Measurements from ENCODE around the gene NCOA7. TPM values are rescaled to one million over a fixed set of nuclear protein-coding genes. Genes with fewer than 3 reads are reported as not detected.

Gene NCOA7
- total and polyA plus RNA-seq, 5 donors from 2014 or later = 12.6 to 41.9 (median 14.3) TPM

DNA sequence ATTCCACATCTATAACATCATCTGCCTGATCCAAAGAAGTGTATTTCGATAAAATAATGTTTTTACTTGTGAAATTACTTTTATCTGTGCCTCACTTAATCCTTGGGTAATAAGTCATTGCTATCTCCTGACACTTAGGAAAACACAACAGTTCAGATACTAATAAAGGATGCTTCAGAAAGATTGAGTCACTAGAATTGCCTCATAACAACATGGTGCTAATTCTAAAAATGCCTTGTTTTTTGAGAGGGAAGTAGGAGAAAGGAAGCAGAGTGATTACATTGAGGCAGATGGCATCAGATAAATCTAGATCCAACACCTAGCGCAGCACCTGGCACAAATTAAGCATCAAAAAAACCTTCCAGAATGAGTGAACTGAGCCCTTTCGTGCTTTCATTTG lies 69.0 kb downstream of the NCOA7 start:
- Mint-ChIP-seq H3K27ac (no peak overlapping the region), H3K27me3 (no peaks in the 10 kb centered on the region), H3K9me3 (peaks cover 0 to 2% (median 0%) of the 10 kb centered on the region in 7 donors), H3K36me3 (peaks cover 12% of the 10 kb centered on the region), H3K4me3 (no peak overlapping the region), H3K4me1 (peaks cover 0 to 20% (median 2%) of the 10 kb centered on the region in 4 donors)
- DNase-seq = no peak
- Histone ChIP-seq H3K4me1 (ENCODE audit: control insufficient read depth, insufficient read depth, low read length, poor library complexity, severe bottlenecking) (no peaks in the 10 kb centered on the region), H3K36me3 (ENCODE audit: control insufficient read depth, insufficient read depth, low read length) (peaks cover 13% of the 10 kb centered on the region), H3K4me3 (ENCODE audit: low read depth, low read length) (no peak overlapping the region), H3K9me3 (ENCODE audit: control insufficient read depth in 2 of 2, low read length in 2 of 2) (no peaks in the 10 kb centered on the region), H3K27ac (ENCODE audit: insufficient read depth, low read length, poor library complexity, severe bottlenecking) (no peak overlapping the region), H3K27me3 (ENCODE audit: control insufficient read depth, insufficient read depth, low read length) (no peaks in the 10 kb centered on the region)
- no peak for ATAC-seq (ENCODE audit: low read depth in 2 of 2)

DNA sequence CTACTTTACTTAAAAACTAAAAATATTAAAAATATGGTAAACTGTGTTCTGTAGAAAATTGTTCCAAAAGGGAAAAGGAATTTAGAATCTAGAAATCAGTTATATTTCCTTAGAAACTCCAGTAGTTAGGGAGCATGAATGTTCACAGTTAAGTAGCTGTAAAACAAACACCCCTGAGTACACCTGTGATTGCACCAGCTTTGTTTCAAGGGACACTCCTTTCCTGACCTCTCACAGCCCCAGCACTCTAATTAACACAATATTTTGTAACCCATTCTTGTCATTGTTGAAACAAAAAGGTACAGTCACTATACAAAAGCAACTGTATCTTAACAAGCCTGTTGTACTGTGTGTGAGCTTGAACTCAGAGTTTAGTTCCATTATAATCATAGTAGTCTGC lies 72.3 kb downstream of the NCOA7 start:
- Histone ChIP-seq H3K4me1 (ENCODE audit: control insufficient read depth, insufficient read depth, low read length, poor library complexity, severe bottlenecking) (no peaks in the 10 kb centered on the region), H3K36me3 (ENCODE audit: control insufficient read depth, insufficient read depth, low read length) (peaks cover 3% of the 10 kb centered on the region), H3K27me3 (ENCODE audit: control insufficient read depth, insufficient read depth, low read length) (no peaks in the 10 kb centered on the region), H3K4me3 (ENCODE audit: low read depth, low read length) (no peak overlapping the region), H3K27ac (ENCODE audit: insufficient read depth, low read length, poor library complexity, severe bottlenecking) (no peak overlapping the region), H3K9me3 (ENCODE audit: control insufficient read depth in 2 of 2, low read length in 2 of 2) (no peaks in the 10 kb centered on the region)
- Mint-ChIP-seq H3K27me3 (no peaks in the 10 kb centered on the region), H3K9me3 (peaks cover 0 to 2% (median 0%) of the 10 kb centered on the region in 7 donors), H3K27ac (no peak overlapping the region), H3K4me3 (no peak overlapping the region), H3K4me1 (peaks cover 0 to 16% (median 2%) of the 10 kb centered on the region in 4 donors), H3K36me3 (peaks cover 3% of the 10 kb centered on the region)
- ATAC-seq (ENCODE audit: low read depth in 2 of 2) = no peak
- no peak for DNase-seq

DNA sequence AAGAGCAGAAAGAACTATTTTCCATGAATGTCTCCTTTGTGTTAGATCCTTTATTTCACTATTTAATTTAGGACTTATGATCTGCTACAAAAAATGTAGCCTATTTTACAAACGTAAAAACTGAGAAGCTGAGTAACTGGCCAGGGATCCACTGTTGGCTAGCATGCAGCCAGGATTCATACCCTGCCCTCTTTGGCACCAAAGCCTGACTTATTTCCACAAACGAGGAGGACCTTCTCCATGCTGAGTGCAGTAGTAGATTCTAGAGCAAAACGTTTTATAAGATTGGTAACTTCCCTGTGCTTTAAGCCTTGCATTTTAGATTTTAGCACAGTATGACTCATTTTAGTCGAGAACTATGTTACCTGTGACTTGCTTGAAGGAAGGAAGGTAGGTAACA lies 74.3 kb downstream of the NCOA7 start:
- Mint-ChIP-seq H3K36me3 (peaks cover 7% of the 10 kb centered on the region), H3K4me1 (peaks cover 0 to 15% (median 4%) of the 10 kb centered on the region in 4 donors)

GRCh38 chr6:125866433-125866832 lies 75.7 kb downstream of the NCOA7 start:
- Mint-ChIP-seq H3K36me3 (peaks cover 13% of the 10 kb centered on the region), H3K4me1 (peaks cover 4 to 19% (median 4%) of the 10 kb centered on the region in 4 donors), H3K9me3 (no peaks in the 10 kb centered on the region), H3K27ac (no peak overlapping the region), H3K27me3 (no peaks in the 10 kb centered on the region), H3K4me3 (no peak overlapping the region)
- no peak overlapping the region for H3K27ac ChIP-seq (ENCODE audit: insufficient read depth, low read length, poor library complexity, severe bottlenecking)
- no peaks in the 10 kb centered on the region for H3K4me1 ChIP-seq (ENCODE audit: control insufficient read depth, insufficient read depth, low read length, poor library complexity, severe bottlenecking)
- no peak for DNase-seq
- ATAC-seq (ENCODE audit: low read depth in 2 of 2) = no peak
- no peaks in the 10 kb centered on the region for H3K36me3 ChIP-seq (ENCODE audit: control insufficient read depth, insufficient read depth, low read length)
- H3K27me3 ChIP-seq (ENCODE audit: control insufficient read depth, insufficient read depth, low read length) = no peaks in the 10 kb centered on the region
- H3K9me3 ChIP-seq (ENCODE audit: control insufficient read depth in 2 of 2, low read length in 2 of 2) = no peaks in the 10 kb centered on the region
- H3K4me3 ChIP-seq (ENCODE audit: low read depth, low read length) = no peak overlapping the region

More for the DNA sequence above, 74.3 kb downstream of the NCOA7 start:
- Histone ChIP-seq H3K4me3 (ENCODE audit: low read depth, low read length) (no peak overlapping the region), H3K9me3 (ENCODE audit: control insufficient read depth in 2 of 2, low read length in 2 of 2) (no peaks in the 10 kb centered on the region), H3K27ac (ENCODE audit: insufficient read depth, low read length, poor library complexity, severe bottlenecking) (no peak overlapping the region), H3K27me3 (ENCODE audit: control insufficient read depth, insufficient read depth, low read length) (no peaks in the 10 kb centered on the region), H3K4me1 (ENCODE audit: control insufficient read depth, insufficient read depth, low read length, poor library complexity, severe bottlenecking) (no peaks in the 10 kb centered on the region), H3K36me3 (ENCODE audit: control insufficient read depth, insufficient read depth, low read length) (no peaks in the 10 kb centered on the region)
- Mint-ChIP-seq H3K4me3 (no peak overlapping the region), H3K27ac (no peak overlapping the region), H3K9me3 (no peaks in the 10 kb centered on the region), H3K27me3 (no peaks in the 10 kb centered on the region)
- DNase-seq (no peak), ATAC-seq (ENCODE audit: low read depth in 2 of 2) (no peak)

- H3K9me3 ChIP-seq (ENCODE audit: control insufficient read depth in 2 of 2, low read length in 2 of 2) = no peaks in the 10 kb centered on the region
- ATAC-seq (ENCODE audit: low read depth in 2 of 2) (no peak), DNase-seq (no peak)
- H3K4me1 ChIP-seq (ENCODE audit: control insufficient read depth, insufficient read depth, low read length, poor library complexity, severe bottlenecking) = no peaks in the 10 kb centered on the region
- Mint-ChIP-seq H3K4me1 (peaks cover 4 to 17% (median 4%) of the 10 kb centered on the region in 4 donors), H3K9me3 (no peaks in the 10 kb centered on the region), H3K36me3 (peaks cover 19% of the 10 kb centered on the region), H3K4me3 (no peak overlapping the region), H3K27ac (no peak overlapping the region), H3K27me3 (no peaks in the 10 kb centered on the region)
- no peaks in the 10 kb centered on the region for H3K27me3 ChIP-seq (ENCODE audit: control insufficient read depth, insufficient read depth, low read length)
- no peaks in the 10 kb centered on the region for H3K36me3 ChIP-seq (ENCODE audit: control insufficient read depth, insufficient read depth, low read length)
- no peak overlapping the region for H3K27ac ChIP-seq (ENCODE audit: insufficient read depth, low read length, poor library complexity, severe bottlenecking)
- H3K4me3 ChIP-seq (ENCODE audit: low read depth, low read length) = no peak overlapping the region
Observed at GRCh38 chr6:125867483-125867942, 76.8 kb downstream of the NCOA7 start.

GRCh38 chr6:125868252-125868651 lies 77.5 kb downstream of the NCOA7 start:
- Histone ChIP-seq H3K27ac (ENCODE audit: insufficient read depth, low read length, poor library complexity, severe bottlenecking) (no peak overlapping the region), H3K27me3 (ENCODE audit: control insufficient read depth, insufficient read depth, low read length) (no peaks in the 10 kb centered on the region), H3K36me3 (ENCODE audit: control insufficient read depth, insufficient read depth, low read length) (no peaks in the 10 kb centered on the region), H3K9me3 (ENCODE audit: control insufficient read depth in 2 of 2, low read length in 2 of 2) (no peaks in the 10 kb centered on the region), H3K4me3 (ENCODE audit: low read depth, low read length) (no peak overlapping the region), H3K4me1 (ENCODE audit: control insufficient read depth, insufficient read depth, low read length, poor library complexity, severe bottlenecking) (no peaks in the 10 kb centered on the region)
- peaks cover 20% of the 10 kb centered on the region for H3K36me3 Mint-ChIP-seq
- no peaks in the 10 kb centered on the region for H3K27me3 Mint-ChIP-seq
- H3K9me3 Mint-ChIP-seq = no peaks in the 10 kb centered on the region
- ATAC-seq (ENCODE audit: low read depth in 2 of 2) (no peak), DNase-seq (no peak)
- no peak overlapping the region for H3K4me3 Mint-ChIP-seq
- no peak overlapping the region for H3K27ac Mint-ChIP-seq
- H3K4me1 Mint-ChIP-seq = peaks cover 2 to 15% (median 4%) of the 10 kb centered on the region in 4 donors

GRCh38 chr6:125868678-125869395 lies 78.1 kb downstream of the NCOA7 start:
- Histone ChIP-seq H3K36me3 (ENCODE audit: control insufficient read depth, insufficient read depth, low read length) (no peaks in the 10 kb centered on the region), H3K27me3 (ENCODE audit: control insufficient read depth, insufficient read depth, low read length) (no peaks in the 10 kb centered on the region), H3K4me1 (ENCODE audit: control insufficient read depth, insufficient read depth, low read length, poor library complexity, severe bottlenecking) (no peaks in the 10 kb centered on the region), H3K27ac (ENCODE audit: insufficient read depth, low read length, poor library complexity, severe bottlenecking) (no peak overlapping the region), H3K9me3 (ENCODE audit: control insufficient read depth in 2 of 2, low read length in 2 of 2) (no peaks in the 10 kb centered on the region), H3K4me3 (ENCODE audit: low read depth, low read length) (no peak overlapping the region)
- Mint-ChIP-seq H3K4me3 (no peak overlapping the region), H3K36me3 (peaks cover 26% of the 10 kb centered on the region), H3K27ac (peak overlapping the region in 1 of 3 donors; percentile 36), H3K4me1 (peaks cover 0 to 14% (median 4%) of the 10 kb centered on the region in 4 donors), H3K27me3 (no peaks in the 10 kb centered on the region), H3K9me3 (no peaks in the 10 kb centered on the region)
- DNase-seq = no peak
- ATAC-seq (ENCODE audit: low read depth in 2 of 2) = no peak

DNA sequence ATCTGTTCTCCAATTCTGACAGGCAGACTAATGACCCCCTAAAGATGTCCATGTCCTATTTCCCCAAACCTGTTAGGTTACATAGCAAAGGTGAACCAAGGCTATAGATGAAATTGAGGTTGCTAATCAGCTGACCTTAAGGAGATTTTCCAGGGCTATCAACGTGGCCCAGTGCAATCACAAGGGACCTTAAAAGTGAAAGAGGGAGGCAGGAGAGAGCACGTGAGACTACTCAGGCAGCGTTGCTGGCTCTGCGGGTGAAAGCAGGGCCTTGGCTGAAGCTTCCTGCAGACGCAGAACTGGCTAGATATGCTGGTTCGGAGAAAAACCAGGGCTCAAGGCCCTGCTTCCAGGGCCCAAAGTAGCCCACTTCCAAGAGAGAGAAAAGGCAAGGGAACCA lies 78.7 kb downstream of the NCOA7 start:
- no peak for ATAC-seq (ENCODE audit: low read depth in 2 of 2)
- no peaks in the 10 kb centered on the region for H3K4me1 ChIP-seq (ENCODE audit: control insufficient read depth, insufficient read depth, low read length, poor library complexity, severe bottlenecking)
- H3K27ac ChIP-seq (ENCODE audit: insufficient read depth, low read length, poor library complexity, severe bottlenecking) = no peak overlapping the region
- peaks cover 0 to 14% (median 4%) of the 10 kb centered on the region in 4 donors for H3K4me1 Mint-ChIP-seq
- no peaks in the 10 kb centered on the region for H3K9me3 ChIP-seq (ENCODE audit: control insufficient read depth in 2 of 2, low read length in 2 of 2)
- H3K27me3 Mint-ChIP-seq = no peaks in the 10 kb centered on the region
- DNase-seq = no peak
- peak overlapping the region in 1 of 3 donors; percentile 36 for H3K27ac Mint-ChIP-seq
- no peaks in the 10 kb centered on the region for H3K36me3 ChIP-seq (ENCODE audit: control insufficient read depth, insufficient read depth, low read length)
- peaks cover 27% of the 10 kb centered on the region for H3K36me3 Mint-ChIP-seq
- no peak overlapping the region for H3K4me3 Mint-ChIP-seq
- no peaks in the 10 kb centered on the region for H3K9me3 Mint-ChIP-seq
- H3K4me3 ChIP-seq (ENCODE audit: low read depth, low read length) = no peak overlapping the region
- no peaks in the 10 kb centered on the region for H3K27me3 ChIP-seq (ENCODE audit: control insufficient read depth, insufficient read depth, low read length)

All from CD4-positive, CD25-positive, alpha-beta regulatory T cell (primary cell).